HepG2 (cell line): ENCODE data around the gene SLC24A4. TPM values are rescaled to one million over a fixed set of nuclear protein-coding genes. Genes with fewer than 3 reads are reported as not detected.
A peak's percentile ranks its signal among the peaks of the same experiment; 100 is the strongest.

Source experiments
- AFF4 ChIP-seq: sonication (generic); formaldehyde crosslinking; IDR thresholded peaks from 2 replicates; pipeline ENCODE4 v1.4.0; 2020; ENCODE audit warnings: missing genetic modification reagents
- ATF7-NPFF ChIP-seq: sonication (generic); formaldehyde crosslinking; IDR thresholded peaks from 2 replicates; pipeline ENCODE4 v1.8.1; 2023; ENCODE audit warnings: mild to moderate bottlenecking, low read depth, missing genetic modification reagents, moderate library complexity
- BHLHE40 ChIP-seq: IDR thresholded peaks from 2 replicates; pipeline ENCODE4 v1.6.1; 2011; ENCODE audit warnings: low read length, improper control_type of control experiment
- CREB1 ChIP-seq, 2 experiments: fragments of 450-650 bp in 1 of 2; IDR thresholded peaks; 2 replicates each; pipeline ENCODE4 v1.6.1; 2016 to 2017; ENCODE audit warnings: control low read depth in 1 of 2, mild to moderate bottlenecking in 1 of 2, missing compliant biosample characterization in 1 of 2, missing genetic modification characterization in 1 of 2
- DMAP1 ChIP-seq: IDR thresholded peaks from 2 replicates; pipeline ENCODE4 v1.6.1; 2016
- EP300 ChIP-seq, 3 experiments: sonication (generic) in 1 of 3; formaldehyde crosslinking in 1 of 3; IDR thresholded peaks; 2 replicates each; pipeline versions ENCODE4 v1.5.1 to v1.6.1; 2011 to 2020; ENCODE audit warnings: low read depth in 2 of 3, low read length in 2 of 3, borderline replicate concordance in 1 of 3, improper control_type of control experiment in 1 of 3, mild to moderate bottlenecking in 1 of 3, missing genetic modification reagents in 1 of 3, moderate library complexity in 1 of 3
- GFI1 ChIP-seq: sonication (generic); formaldehyde crosslinking; IDR thresholded peaks from 2 replicates; pipeline ENCODE4 v1.5.0; 2020; ENCODE audit warnings: missing genetic modification reagents, mild to moderate bottlenecking, borderline replicate concordance
- GLI4 ChIP-seq: sonication (generic); formaldehyde crosslinking; IDR thresholded peaks from 2 replicates; pipeline ENCODE4 v1.5.1; 2020; ENCODE audit warnings: missing genetic modification reagents, mild to moderate bottlenecking, moderate library complexity, borderline replicate concordance
- HHEX ChIP-seq: IDR thresholded peaks from 2 replicates; pipeline ENCODE4 v1.6.1; 2016; ENCODE audit warnings: control low read depth
- HOXA5 ChIP-seq: sonication (generic); formaldehyde crosslinking; IDR thresholded peaks from 2 replicates; pipeline ENCODE4 v1.4.0; 2020; ENCODE audit warnings: missing genetic modification reagents
- KLF12 ChIP-seq: sonication (generic); formaldehyde crosslinking; IDR thresholded peaks from 2 replicates; pipeline ENCODE4 v1.4.0; 2020; ENCODE audit warnings: missing genetic modification reagents, borderline replicate concordance
- MATR3 ChIP-seq: sonication (generic); formaldehyde crosslinking; IDR thresholded peaks from 2 replicates; pipeline ENCODE4 v1.4.0; 2020; ENCODE audit warnings: missing genetic modification reagents
- MYC ChIP-seq: sonication (generic); formaldehyde crosslinking; IDR thresholded peaks from 2 replicates; pipeline ENCODE4 v1.9.0; 2021; ENCODE audit warnings: missing genetic modification reagents, borderline replicate concordance
- NRL ChIP-seq: sonication (generic); formaldehyde crosslinking; IDR thresholded peaks from 2 replicates; pipeline ENCODE4 v1.5.0; 2020; ENCODE audit warnings: missing genetic modification reagents, mild to moderate bottlenecking, moderate library complexity, borderline replicate concordance
- RBFOX2 ChIP-seq: fragments of 200-400 bp; formaldehyde crosslinking; IDR thresholded peaks from 2 replicates; pipeline ENCODE4 v1.6.1; 2017; ENCODE audit warnings: low read depth, mild to moderate bottlenecking, low read length
- REL ChIP-seq: sonication (generic); formaldehyde crosslinking; conservative IDR thresholded peaks from 2 replicates; pipeline ENCODE4 v1.8.0; 2022; ENCODE audit warnings: mild to moderate bottlenecking, missing genetic modification reagents, moderate library complexity
- SAP130 ChIP-seq: IDR thresholded peaks from 2 replicates; pipeline ENCODE4 v1.6.1; 2016; ENCODE audit warnings: low read depth
- SMC3 ChIP-seq: IDR thresholded peaks from 2 replicates; pipeline ENCODE4 v1.6.1; 2011; ENCODE audit warnings: low read length, improper control_type of control experiment
- ZFAT ChIP-seq: sonication (generic); formaldehyde crosslinking; conservative IDR thresholded peaks from 2 replicates; pipeline ENCODE4 v1.8.1; 2023; ENCODE audit warnings: missing genetic modification reagents, inconsistent platforms
- ZKSCAN1 ChIP-seq: fragments of 150-350 bp; IDR thresholded peaks from 2 replicates; pipeline ENCODE4 v1.6.1; 2014; ENCODE audit warnings: low read length
- ZNF253 ChIP-seq: sonication (generic); formaldehyde crosslinking; IDR thresholded peaks from 2 replicates; pipeline ENCODE4 v1.8.0; 2022; ENCODE audit warnings: mild to moderate bottlenecking, missing genetic modification reagents, borderline replicate concordance
- ZNF3 ChIP-seq: IDR thresholded peaks from 2 replicates; pipeline ENCODE4 v1.7.0; 2017; ENCODE audit warnings: inconsistent platforms
- ZNF354B ChIP-seq: sonication (generic); formaldehyde crosslinking; IDR thresholded peaks from 2 replicates; pipeline ENCODE4 v1.8.0; 2022; ENCODE audit warnings: mild to moderate bottlenecking, missing genetic modification reagents
- ZNF660 ChIP-seq: sonication (generic); formaldehyde crosslinking; IDR thresholded peaks from 2 replicates; pipeline ENCODE4 v1.5.1; 2020; ENCODE audit warnings: mild to moderate bottlenecking, low read depth, missing genetic modification reagents, borderline replicate concordance
- ZNF776 ChIP-seq: sonication (generic); formaldehyde crosslinking; IDR thresholded peaks from 2 replicates; pipeline ENCODE4 v1.4.0; 2020; ENCODE audit warnings: mild to moderate bottlenecking, missing genetic modification reagents
- polyA plus RNA-seq, 8 experiments: library from polyadenylated mRNA; depleted of rRNA in 3 of 8; stranded (reverse) in 7 of 8; unstranded in 1 of 8; fragments of >200 nt; fragmentation: Illumina TruSeq in 4 of 8; extraction: Trizol in 4 of 8; gene quantifications; 2 replicates each; pipeline versions ENCODE4 v1.2.1 to v1.2.3, GENCODE V29; 2011 to 2016; ENCODE audit warnings: low read depth in 4 of 8, missing spikeins in 1 of 8, mixed read lengths in 1 of 8; ENCODE audit not compliant: insufficient read depth in 1 of 8
- total RNA-seq, 5 experiments: library from RNA; depleted of rRNA; stranded (reverse); fragments of >200 nt; fragmentation: Illumina TruSeq; extraction: Trizol; gene quantifications; 2 replicates each; pipeline ENCODE4 v1.2.3, GENCODE V29; 2016; ENCODE audit warnings: low read depth in 1 of 5

SLC24A4 gene
- total and polyA plus RNA-seq, 2 of the 13 experiments (the other 11 are each of a cell fraction or from before 2014, with no cell fraction given) = not detected

- TF ChIP-seq AFF4 = no peak
- TF ChIP-seq MATR3 (CRISPR knock-in tag) = no peak
- peak; percentile 91 for TF ChIP-seq REL (CRISPR knock-in tag)
- peak; percentile 88 for TF ChIP-seq HOXA5 (CRISPR knock-in tag)
- TF ChIP-seq RBFOX2 = peak; percentile 90
- no peak; the same call in 1 of the 2 replicates for TF ChIP-seq NRL
- TF ChIP-seq EP300 (IDR thresholded peaks at IDR 0.05; ENCODE audit: low read depth in 2 of 2, low read length in 2 of 2) = no peak
- no peak for TF ChIP-seq EP300 (CRISPR knock-in tag; IDR thresholded peaks at IDR 0.05; ENCODE audit: borderline replicate concordance)
- TF ChIP-seq ZNF660 (CRISPR knock-in tag) = no peak
- TF ChIP-seq ZNF253 (CRISPR knock-in tag) = peak; percentile 66; the same call in 1 of the 2 replicates
- no peak for TF ChIP-seq HHEX (CRISPR knock-in tag)
- 0 out of 2 replicates have a peak, but pooled peaks have one; percentile 21 for TF ChIP-seq ZNF354B
- peak; percentile 78; the same call in 1 of the 2 replicates for TF ChIP-seq MYC
- TF ChIP-seq GFI1 (CRISPR knock-in tag) = no peak
- TF ChIP-seq ZKSCAN1 = no peak
- TF ChIP-seq BHLHE40 = 0 out of 2 replicates have a peak, but pooled peaks have one; percentile 11
- no peak for TF ChIP-seq ZNF3
- TF ChIP-seq DMAP1 (CRISPR knock-in tag) = peak; percentile 84
- TF ChIP-seq ZNF776 (CRISPR knock-in tag) = peak; percentile 86; the same call in 1 of the 2 replicates
- 0 out of 2 replicates have a peak, but pooled peaks have one; percentile 10 for TF ChIP-seq ZFAT (CRISPR knock-in tag)
- no peak for TF ChIP-seq SMC3
- TF ChIP-seq KLF12 (CRISPR knock-in tag) = peak; percentile 76; the same call in 1 of the 2 replicates
- no peak for TF ChIP-seq GLI4
- TF ChIP-seq CREB1 (IDR thresholded peaks at IDR 0.05) = no peak
- no peak for TF ChIP-seq CREB1 (CRISPR knock-in tag; IDR thresholded peaks at IDR 0.05)
- TF ChIP-seq ATF7-NPFF = peak; percentile 73; the same call in 1 of the 2 replicates
- TF ChIP-seq SAP130 = peak; percentile 56
Observed at GRCh38 chr14:92513966-92514843, 191.2 kb downstream of the SLC24A4 start (continued).
